ENCODE data around the gene ATP8B2. TPM values are rescaled to one million over a fixed set of nuclear protein-coding genes. Genes with fewer than 3 reads are reported as not detected.

Gene ATP8B2
- total RNA-seq, 4 donors from 2014 or later, result 2.4 to 55.5 (median 11.1) TPM

DNA sequence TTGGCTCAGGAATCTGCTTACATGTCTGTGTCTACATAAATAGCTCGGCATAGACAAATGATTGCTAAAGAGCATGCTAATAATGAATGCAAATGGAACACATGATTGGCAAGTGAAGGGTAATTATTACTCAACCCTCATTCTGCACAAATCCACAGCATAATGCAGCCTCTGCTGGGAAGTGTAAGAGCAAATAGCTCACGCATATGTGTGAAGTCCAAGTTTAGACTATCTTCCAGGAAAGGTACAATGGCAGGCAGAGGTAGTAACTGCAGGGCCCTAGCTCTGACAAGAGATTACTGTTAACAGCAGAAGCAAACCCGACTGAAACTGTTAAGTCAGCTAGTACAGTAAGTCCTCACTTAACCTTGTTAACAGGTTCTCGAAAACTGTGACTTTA is 72.8 kb downstream of the ATP8B2 start:
- peak overlapping the region in 1 of 4 donors; percentile 5 for H3K27ac ChIP-seq
- peaks cover 0 to 4% (median 0%) of the 10 kb centered on the region in 3 donors for H3K4me1 ChIP-seq
- WGBS, 2 donors, result 48 to 51% methylated on average over 4 of the region's 4 CpGs
- H3K4me3 ChIP-seq, result no peak overlapping the region
- H3K27me3 ChIP-seq, result no peaks in the 10 kb centered on the region
- no peaks in the 10 kb centered on the region for H3K9me3 ChIP-seq
- H3K36me3 ChIP-seq, result no peaks in the 10 kb centered on the region
- no peak for TF ChIP-seq POLR2A (IDR thresholded peaks at IDR 0.05)
- TF ChIP-seq, protein P1, sequence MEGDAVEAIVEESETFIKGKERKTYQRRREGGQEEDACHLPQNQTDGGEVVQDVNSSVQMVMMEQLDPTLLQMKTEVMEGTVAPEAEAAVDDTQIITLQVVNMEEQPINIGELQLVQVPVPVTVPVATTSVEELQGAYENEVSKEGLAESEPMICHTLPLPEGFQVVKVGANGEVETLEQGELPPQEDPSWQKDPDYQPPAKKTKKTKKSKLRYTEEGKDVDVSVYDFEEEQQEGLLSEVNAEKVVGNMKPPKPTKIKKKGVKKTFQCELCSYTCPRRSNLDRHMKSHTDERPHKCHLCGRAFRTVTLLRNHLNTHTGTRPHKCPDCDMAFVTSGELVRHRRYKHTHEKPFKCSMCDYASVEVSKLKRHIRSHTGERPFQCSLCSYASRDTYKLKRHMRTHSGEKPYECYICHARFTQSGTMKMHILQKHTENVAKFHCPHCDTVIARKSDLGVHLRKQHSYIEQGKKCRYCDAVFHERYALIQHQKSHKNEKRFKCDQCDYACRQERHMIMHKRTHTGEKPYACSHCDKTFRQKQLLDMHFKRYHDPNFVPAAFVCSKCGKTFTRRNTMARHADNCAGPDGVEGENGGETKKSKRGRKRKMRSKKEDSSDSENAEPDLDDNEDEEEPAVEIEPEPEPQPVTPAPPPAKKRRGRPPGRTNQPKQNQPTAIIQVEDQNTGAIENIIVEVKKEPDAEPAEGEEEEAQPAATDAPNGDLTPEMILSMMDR (IDR thresholded peaks at IDR 0.05), result no peak
- DNase-seq, result no peak
- intact Hi-C loops (cut with DNase I), result no loop called here

DNA sequence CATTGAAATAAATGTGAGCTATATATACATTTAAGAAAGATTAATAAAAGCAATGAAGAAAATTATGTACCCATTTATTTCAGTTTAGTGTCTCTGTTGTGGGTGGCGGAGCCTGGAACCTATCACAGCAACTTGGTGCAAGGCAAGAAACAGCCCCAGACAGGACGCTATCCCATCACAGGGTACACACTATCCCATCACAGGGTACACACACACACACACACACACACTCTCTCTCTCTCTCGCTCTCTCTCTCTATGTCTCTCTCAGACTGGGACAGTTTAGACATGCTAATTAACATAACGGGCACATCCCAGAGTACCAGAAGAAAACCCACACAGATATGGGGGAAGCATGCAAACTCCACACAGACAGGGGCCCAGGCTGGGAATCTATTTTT is 73.4 kb downstream of the ATP8B2 start:
- no peak overlapping the region for H3K4me3 ChIP-seq
- 90 to 92% methylated on average over 4 of the region's 4 CpGs for WGBS, 2 donors
- intact Hi-C loops (cut with DNase I), result no loop called here
- no peaks in the 10 kb centered on the region for H3K27me3 ChIP-seq
- H3K9me3 ChIP-seq, result no peaks in the 10 kb centered on the region
- H3K36me3 ChIP-seq, result no peaks in the 10 kb centered on the region
- TF ChIP-seq, protein P1 (IDR thresholded peaks at IDR 0.05), result no peak
- TF ChIP-seq POLR2A (IDR thresholded peaks at IDR 0.05), result no peak
- peaks cover 0 to 8% (median 0%) of the 10 kb centered on the region in 3 donors for H3K4me1 ChIP-seq
- no peak overlapping the region for H3K27ac ChIP-seq
- no peak for DNase-seq

DNA sequence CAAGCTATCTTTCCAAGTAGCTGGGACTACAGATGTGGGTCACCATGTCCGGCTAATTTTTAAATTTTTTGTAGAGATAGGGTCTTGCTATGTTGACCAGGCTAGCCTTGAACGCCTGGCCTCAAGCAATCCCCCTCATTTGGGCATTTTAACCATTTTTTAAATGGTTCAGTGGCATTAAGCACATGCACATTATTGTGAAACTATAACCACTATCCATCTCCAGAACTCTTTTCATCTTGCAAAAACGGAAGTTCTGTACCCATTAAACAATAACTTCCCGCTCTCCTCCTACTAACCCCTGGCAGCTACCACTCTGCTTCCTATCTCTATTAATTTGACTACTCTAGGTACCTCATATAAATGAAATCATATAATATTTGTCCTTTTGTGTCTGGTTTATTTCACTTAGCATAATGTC is 75.1 kb downstream of the ATP8B2 start:
- 64 to 72% methylated on average over 4 of the region's 4 CpGs for WGBS, 2 donors
- no peak for DNase-seq
- Histone ChIP-seq H3K4me1 (peaks cover 0 to 20% (median 6%) of the 10 kb centered on the region in 3 donors), H3K27ac (no peak overlapping the region), H3K9me3 (no peaks in the 10 kb centered on the region), H3K4me3 (no peak overlapping the region), H3K27me3 (no peaks in the 10 kb centered on the region), H3K36me3 (no peaks in the 10 kb centered on the region)
- intact Hi-C loops (cut with DNase I), result loop anchor here (10.0 kb wide), 1 partner anchor 74 kb away; no protein-coding TSS in a partner anchor
- TF ChIP-seq POLR2A (IDR thresholded peaks at IDR 0.05), result no peak

Small RNAs within 50 kb of the gene (small RNA-seq; reads per million reads assigned to genes)
- 0 to 0.07 (median 0) reads per million in 4 donors for gene RF00273
- 0 reads per million in 4 donors for gene RNU6-121P
- 0 reads per million in 4 donors for gene RNU6-239P
- 0 reads per million in 4 donors for gene RNU7-57P

Other genes starting within 250 kb of the ATP8B2 start
- under 1 TPM in 2 of 4 donors, not detected in 2; 0.09 to 0.19 TPM for gene NUP210L, start 170.5 kb upstream of the ATP8B2 start, total RNA-seq
- gene TPM3, start 133.4 kb upstream of the ATP8B2 start, total RNA-seq, result 100 to 1,000 TPM; 216 to 387 (median 316) TPM
- not detected for gene CFAP141, start 119.2 kb upstream of the ATP8B2 start, total RNA-seq
- gene UBAP2L, start 104.6 kb upstream of the ATP8B2 start, total RNA-seq, result 10 to 100 TPM; 57.8 to 69.5 (median 69.1) TPM
- gene HAX1, start 52.9 kb upstream of the ATP8B2 start, total RNA-seq, result 100 to 1,000 TPM in 1 of 4 donors, 10 to 100 TPM in 3; 39.3 to 105 (median 88.9) TPM
- not detected for gene AQP10, start 4.4 kb upstream of the ATP8B2 start, total RNA-seq
- gene IL6R, start 79.8 kb downstream of the ATP8B2 start, total RNA-seq, result 10 to 100 TPM in 1 of 4 donors, 1 to 10 TPM in 3; 6.4 to 47.7 (median 8.1) TPM
- gene TDRD10, start 176.7 kb downstream of the ATP8B2 start, total RNA-seq, result 1 to 10 TPM in 1 of 4 donors, under 1 TPM in 1, not detected in 2; 0.26 to 2.7 TPM
- gene SHE, start 176.9 kb downstream of the ATP8B2 start, total RNA-seq, result 10 to 100 TPM in 1 of 4 donors, 1 to 10 TPM in 1, under 1 TPM in 2; 0.19 to 13.4 (median 4.1) TPM
- 10 to 100 TPM; 17.8 to 27.9 (median 24.3) TPM for gene UBE2Q1, start 233.1 kb downstream of the ATP8B2 start, total RNA-seq
- under 1 TPM; 0.11 to 0.38 (median 0.16) TPM for gene CHRNB2, start 242.3 kb downstream of the ATP8B2 start, total RNA-seq

Data from esophagus squamous epithelium (tissue), 5 donors.